22Rv1 (cell line): ENCODE measurements around the gene MAN2A1.

Experiments used
- ZFX ChIP-seq: fragments of 450-650 bp; IDR thresholded peaks from 2 replicates; pipeline ENCODE4 v1.6.1; 2017; ENCODE audit warnings: antibody characterized with exemption, borderline replicate concordance
- TF ChIP-seq, protein P1 (sequence below): fragments of 450-650 bp; IDR thresholded peaks from 2 replicates; pipeline ENCODE4 v1.5.1; 2017; ENCODE audit warnings: mild to moderate bottlenecking

- TF ChIP-seq ZFX: no peak
- TF ChIP-seq, protein P1, sequence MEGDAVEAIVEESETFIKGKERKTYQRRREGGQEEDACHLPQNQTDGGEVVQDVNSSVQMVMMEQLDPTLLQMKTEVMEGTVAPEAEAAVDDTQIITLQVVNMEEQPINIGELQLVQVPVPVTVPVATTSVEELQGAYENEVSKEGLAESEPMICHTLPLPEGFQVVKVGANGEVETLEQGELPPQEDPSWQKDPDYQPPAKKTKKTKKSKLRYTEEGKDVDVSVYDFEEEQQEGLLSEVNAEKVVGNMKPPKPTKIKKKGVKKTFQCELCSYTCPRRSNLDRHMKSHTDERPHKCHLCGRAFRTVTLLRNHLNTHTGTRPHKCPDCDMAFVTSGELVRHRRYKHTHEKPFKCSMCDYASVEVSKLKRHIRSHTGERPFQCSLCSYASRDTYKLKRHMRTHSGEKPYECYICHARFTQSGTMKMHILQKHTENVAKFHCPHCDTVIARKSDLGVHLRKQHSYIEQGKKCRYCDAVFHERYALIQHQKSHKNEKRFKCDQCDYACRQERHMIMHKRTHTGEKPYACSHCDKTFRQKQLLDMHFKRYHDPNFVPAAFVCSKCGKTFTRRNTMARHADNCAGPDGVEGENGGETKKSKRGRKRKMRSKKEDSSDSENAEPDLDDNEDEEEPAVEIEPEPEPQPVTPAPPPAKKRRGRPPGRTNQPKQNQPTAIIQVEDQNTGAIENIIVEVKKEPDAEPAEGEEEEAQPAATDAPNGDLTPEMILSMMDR: no peak
These were observed 23.7 kb downstream of the MAN2A1 start for GRCh38 chr5:109713453-109713852.
